Panc1 (cell line): ENCODE data around the gene CLCN1. TPM values are rescaled to one million over a fixed set of nuclear protein-coding genes. Genes with fewer than 3 reads are reported as not detected.

Experiments
- ATAC-seq: fragments of 200-7000 bp; cut with Tn5 transposase; 2 replicates; pipeline ENCODE4 v1.9.1; 2020; ENCODE audit warnings: mild to moderate bottlenecking, moderate library complexity
- BruUV-seq: library from RNA; stranded (reverse); fragments of 400-500 nt; replicated peaks from 2 replicates; lab custom pipeline; 2021; lab: Mats Ljungman, UMichigan
- CTCF ChIA-PET: fragments of 300-600 bp; sonication (Branson Sonifier 250); formaldehyde crosslinking; loops from one replicate; lab custom pipeline; 2022; ENCODE audit warnings: antibody characterized with exemption; lab: Charles Lee
- POLR2A ChIA-PET: fragments of 300-600 bp; sonication (Branson Sonifier 250); formaldehyde crosslinking; loops from one replicate; lab custom pipeline; 2022; ENCODE audit warnings: antibody characterized with exemption; lab: Charles Lee
- DNase-seq: peaks from one replicate; pipeline ENCODE4 v3.0.0-alpha.2; 2010; ENCODE audit warnings: low read depth, low spot score
- H3K27ac ChIP-seq: 2 replicates; pipeline ENCODE4 v1.5.1; 2011; ENCODE audit warnings: mild to moderate bottlenecking, low read length, inconsistent platforms
- H3K27me3 ChIP-seq: fragments of 200-500 bp; sonication (Bioruptor generic); 2 replicates; pipeline ENCODE4 v1.6.0; 2014; ENCODE audit warnings: low read length, inconsistent platforms; ENCODE audit not compliant: control insufficient read depth, insufficient read depth
- H3K36me3 ChIP-seq: fragments of 200-500 bp; sonication (Bioruptor generic); 2 replicates; pipeline ENCODE4 v1.5.1; 2014; ENCODE audit warnings: inconsistent platforms, mild to moderate bottlenecking, low read length, moderate library complexity; ENCODE audit not compliant: control insufficient read depth, insufficient read depth
- H3K4me1 ChIP-seq: 2 replicates; pipeline ENCODE4 v1.5.1; 2011; ENCODE audit warnings: inconsistent platforms, mild to moderate bottlenecking, low read length, moderate library complexity; ENCODE audit not compliant: control insufficient read depth, insufficient read depth
- H3K4me3 ChIP-seq, 2 experiments: 2 replicates each; pipeline ENCODE4 v1.5.1; 2011 to 2012; ENCODE audit warnings: low read depth in 2 of 2, low read length in 2 of 2, mild to moderate bottlenecking in 2 of 2, inconsistent platforms in 1 of 2, moderate library complexity in 1 of 2
- H3K9me3 ChIP-seq: fragments of 200-500 bp; sonication (Bioruptor generic); 2 replicates; pipeline ENCODE4 v1.5.1; 2014; ENCODE audit warnings: low read depth, mild to moderate bottlenecking, inconsistent platforms, low read length, moderate library complexity; ENCODE audit not compliant: control insufficient read depth, insufficient read depth
- CTCF ChIP-seq: fragments of 450-650 bp; IDR thresholded peaks from 2 replicates; pipeline ENCODE4 v1.5.1; 2017; ENCODE audit warnings: mild to moderate bottlenecking
- POLR2AphosphoS5 ChIP-seq: IDR thresholded peaks from 2 replicates; pipeline ENCODE4 v1.6.1; 2012; ENCODE audit warnings: mild to moderate bottlenecking, low read depth, low read length, moderate library complexity
- REST ChIP-seq, 2 experiments: IDR thresholded peaks; 2 replicates each; pipeline ENCODE4 v1.6.1; 2011 to 2012; ENCODE audit warnings: low read depth in 2 of 2, control low read depth in 1 of 2, low read length in 1 of 2, mild to moderate bottlenecking in 1 of 2, moderate library complexity in 1 of 2; ENCODE audit not compliant: insufficient read depth in 1 of 2
- SIN3A ChIP-seq: IDR thresholded peaks from 2 replicates; pipeline ENCODE4 v1.6.1; 2012; ENCODE audit warnings: low read depth, mild to moderate bottlenecking, low read length, moderate library complexity, borderline replicate concordance; ENCODE audit not compliant: insufficient read depth
- TCF7L2 ChIP-seq: IDR thresholded peaks from 2 replicates; pipeline ENCODE4 v1.6.1; 2011; ENCODE audit warnings: mild to moderate bottlenecking, low read depth, low read length, inconsistent platforms
- in situ Hi-C: cut with HindIII; loops from 2 replicates; pipeline ENCODE4 v1.10.0; 2016; ENCODE audit warnings: low sequenced_read_pairs, low pct_unique_long_range_greater_than_20kb
- intact Hi-C: fragments of 100-400 bp; cut with micrococcal nuclease; formaldehyde crosslinking; loops from one replicate; pipeline ENCODE4 v1.10.0; 2022; ENCODE audit not compliant: unreplicated experiment
- total RNA-seq: library from RNA; stranded (reverse); gene quantifications from one replicate; pipeline ENCODE4 v1.2.1, GENCODE V29; 2021; ENCODE audit not compliant: unreplicated experiment

Gene CLCN1
- total RNA-seq, 1 experiment from 2014 or later = 0.15 TPM

GRCh38 chr7:143376396-143376795, 60.5 kb downstream of the CLCN1 start:
- H3K27ac ChIP-seq = no peak overlapping the region
- no peaks in the 10 kb centered on the region for H3K27me3 ChIP-seq
- ATAC-seq (no peak), DNase-seq (no peak)
- H3K9me3 ChIP-seq = no peaks in the 10 kb centered on the region
- H3K36me3 ChIP-seq = no peaks in the 10 kb centered on the region; the same call in 1 of the 2 replicates
- in situ Hi-C loops = no loop called here
- BruUV-seq = no TSS peak
- H3K4me3 ChIP-seq = no peak overlapping the region
- H3K4me1 ChIP-seq = peaks cover 8% of the 10 kb centered on the region; the same call in 1 of the 2 replicates
- POLR2A ChIA-PET = no interaction called here
- TF ChIP-seq REST (IDR thresholded peaks at IDR 0.05; ENCODE audit: insufficient read depth in 1 of 2, low read depth in 2 of 2, low read length in 1 of 2) (no peak), TCF7L2 (no peak)
- intact Hi-C loops = no loop called here
- CTCF ChIA-PET = no interaction called here

GRCh38 chr7:143379611-143380259, 63.8 kb downstream of the CLCN1 start:
- TSS peak; percentile 93 for BruUV-seq
- DNase-seq (no peak), ATAC-seq (no peak; the same call in 1 of the 2 replicates)
- peaks cover 12% of the 10 kb centered on the region; the same call in 1 of the 2 replicates for H3K4me1 ChIP-seq
- in situ Hi-C loops = no loop called here
- no peaks in the 10 kb centered on the region for H3K27me3 ChIP-seq
- peak overlapping the region; percentile 80 to 96 for H3K4me3 ChIP-seq
- ChIA-PET CTCF (interaction anchor here (0.7 to 1.0 kb wide), 6 partner anchors 8 to 782 kb away, joined by 3 to 8 read pairs (median 6); no protein-coding TSS in a partner anchor), POLR2A (interaction anchor here (0.7 kb wide), 1 partner anchor 91 kb away, joined by 6 read pairs; no protein-coding TSS in a partner anchor)
- TF ChIP-seq SIN3A (no peak), TCF7L2 (no peak), POLR2AphosphoS5 (no peak), CTCF (no peak), REST (IDR thresholded peaks at IDR 0.05; ENCODE audit: insufficient read depth in 1 of 2, low read depth in 2 of 2, low read length in 1 of 2) (no peak)
- H3K27ac ChIP-seq = peak overlapping the region; percentile 86
- intact Hi-C loops = no loop called here
- H3K36me3 ChIP-seq = peaks cover 5% of the 10 kb centered on the region; the same call in 1 of the 2 replicates
- no peaks in the 10 kb centered on the region for H3K9me3 ChIP-seq
